ENCODE measurements around the gene DCAF8.

Gene DCAF8

GRCh38 chr1:160204526-160205241, 57.7 kb downstream of the DCAF8 start:
- DNase-seq (ENCODE audit: low read depth), result no peak

DNA sequence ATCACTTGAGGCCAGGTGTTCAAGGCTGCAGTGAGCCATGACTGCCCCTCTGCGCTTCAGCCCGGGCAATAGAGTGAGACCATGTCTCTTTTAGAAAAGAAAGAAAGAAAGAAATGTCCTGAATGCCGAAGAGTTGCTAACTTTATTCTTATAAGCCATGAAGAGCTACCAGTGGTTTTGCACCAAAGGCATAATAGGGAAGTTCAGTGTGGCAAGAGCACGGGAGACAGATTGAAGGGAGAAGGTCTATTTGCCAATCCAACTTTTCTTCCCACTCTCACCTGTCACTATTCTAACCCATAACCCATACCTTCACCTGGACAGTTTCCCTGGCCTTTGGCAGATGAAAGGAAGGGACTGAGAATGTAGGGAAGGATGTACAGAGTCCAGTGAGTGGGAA, 61.6 kb downstream of the DCAF8 start:
- DNase-seq (ENCODE audit: low read depth), result no peak

- DNase-seq (ENCODE audit: low read depth), result no peak
Measured at GRCh38 chr1:160197231-160197630, 65.1 kb downstream of the DCAF8 start.

DNA sequence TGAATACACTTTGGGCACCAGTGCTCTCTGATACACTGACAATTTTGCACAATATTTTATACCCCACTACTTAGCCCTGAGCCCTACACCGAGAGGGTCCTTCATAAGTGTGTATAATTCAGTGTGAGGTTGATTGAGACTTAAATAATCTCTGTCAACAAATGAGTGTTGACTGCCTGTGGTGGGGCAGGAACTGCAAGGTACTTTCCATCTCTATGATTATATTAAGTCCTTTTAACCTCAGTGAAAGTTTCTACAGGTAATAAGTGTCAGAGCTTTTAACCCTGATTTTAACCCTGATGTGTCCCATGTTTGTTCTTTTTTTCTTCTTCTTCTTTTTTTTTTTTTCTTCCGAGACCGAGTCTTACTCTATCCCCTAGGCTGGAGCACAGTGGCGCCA, 66.2 kb downstream of the DCAF8 start:
- DNase-seq (ENCODE audit: low read depth), result no peak

- DNase-seq (ENCODE audit: low read depth), result no peak
Measured at GRCh38 chr1:160194737-160195059, 67.7 kb downstream of the DCAF8 start.

DNA sequence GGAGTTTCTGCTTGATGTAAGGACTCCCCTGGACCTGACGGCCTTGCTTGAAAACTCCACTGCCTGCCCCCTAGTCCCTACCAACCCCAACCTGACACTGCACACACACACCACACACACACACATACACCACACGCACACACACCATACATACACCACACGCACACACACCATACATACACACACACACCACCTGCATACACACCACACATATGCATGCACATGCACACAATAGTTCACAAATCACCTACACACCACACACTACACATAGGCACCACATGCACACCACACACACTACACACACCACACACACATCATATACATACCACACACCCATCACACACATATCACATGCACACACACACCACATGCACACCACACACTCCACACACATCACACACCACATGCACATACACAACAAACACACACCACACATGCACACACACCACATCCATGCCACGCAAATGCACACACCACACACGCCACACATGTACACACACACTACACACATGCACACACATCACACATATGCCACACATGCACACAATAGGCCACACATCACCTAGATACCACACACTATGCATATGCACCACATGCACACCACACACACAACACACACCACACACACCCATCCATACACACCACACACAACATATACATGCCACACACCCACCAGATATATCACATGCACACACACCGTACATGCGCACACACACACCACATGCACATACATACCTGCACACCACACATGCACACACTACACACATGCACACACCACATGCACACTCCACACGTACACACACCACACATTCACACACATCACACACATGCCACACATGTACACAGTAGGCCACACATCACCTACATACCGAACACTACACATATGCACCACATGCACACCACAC, 68.3 kb downstream of the DCAF8 start:
- DNase-seq (ENCODE audit: low read depth), result no peak

DNA sequence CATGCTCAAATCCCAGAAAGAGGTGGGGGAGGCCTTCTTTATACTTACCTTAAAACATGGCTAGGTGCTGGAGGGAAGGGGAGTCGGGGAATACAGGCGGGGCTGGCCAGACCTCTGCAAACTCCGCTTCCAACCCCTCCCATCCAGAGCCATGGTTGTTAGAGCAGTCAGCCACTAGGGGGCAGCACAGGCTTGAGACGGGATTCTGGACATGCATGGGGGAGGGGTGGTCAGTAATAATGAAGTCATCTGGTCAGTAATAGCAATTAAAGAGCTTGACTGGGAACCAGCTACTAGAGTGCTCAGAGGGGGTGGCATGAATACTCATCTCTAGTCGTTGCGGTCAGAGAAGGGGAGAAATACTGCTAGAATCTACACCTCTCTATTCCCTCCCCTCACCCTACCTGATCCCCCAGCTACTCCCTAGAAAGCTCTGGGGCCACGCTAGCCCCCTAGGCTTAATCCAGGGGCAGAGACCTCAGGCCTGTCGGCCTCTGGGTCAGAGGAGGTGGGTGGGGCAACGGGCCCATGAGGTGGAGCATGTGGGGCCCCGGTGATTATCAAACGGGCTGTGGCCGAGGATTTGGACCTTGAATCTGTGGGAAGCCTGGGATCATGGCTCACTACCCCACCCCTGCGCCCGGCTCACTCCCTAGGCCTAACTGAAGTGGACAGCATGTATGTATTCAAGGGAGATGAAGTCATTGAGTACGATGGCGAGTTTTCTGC, 69.1 kb downstream of the DCAF8 start:
- DNase-seq (ENCODE audit: low read depth), result peak; percentile 74

DNA sequence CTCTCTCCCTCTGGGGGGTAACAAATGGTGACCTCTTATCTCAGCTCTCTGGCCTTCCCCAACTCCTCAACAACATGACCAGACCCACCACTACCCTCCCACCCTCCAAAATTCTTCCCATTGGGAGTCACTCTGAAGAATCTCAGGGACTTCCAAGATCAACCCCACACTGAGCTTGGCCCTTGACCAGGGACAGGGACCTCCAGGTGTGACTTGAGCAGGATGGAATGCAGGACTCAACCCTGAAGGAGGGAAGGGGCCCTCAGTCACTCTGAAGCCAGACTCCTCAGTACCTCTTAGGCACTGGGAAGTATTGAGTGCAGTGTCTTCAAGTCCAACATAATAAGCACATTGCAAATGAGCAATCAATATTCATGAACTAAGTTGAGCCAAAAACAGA, 70.1 kb downstream of the DCAF8 start:
- no peak for DNase-seq (ENCODE audit: low read depth)

GRCh38 chr1:160191756-160192155, 70.6 kb downstream of the DCAF8 start:
- no peak for DNase-seq (ENCODE audit: low read depth)

GRCh38 chr1:160189649-160190625, 72.4 kb downstream of the DCAF8 start, which contains the start of gene CASQ1:
TSS of gene CASQ1 (plus strand) at chr1:160190575. CDS start at chr1:160190752, 177 bp downstream.
- no peak for DNase-seq (ENCODE audit: low read depth)

- no peak for DNase-seq (ENCODE audit: low read depth)
Measured at GRCh38 chr1:160188341-160188740, 74.0 kb downstream of the DCAF8 start.

GRCh38 chr1:160187407-160187806, 74.9 kb downstream of the DCAF8 start:
- no peak for DNase-seq (ENCODE audit: low read depth)

DNA sequence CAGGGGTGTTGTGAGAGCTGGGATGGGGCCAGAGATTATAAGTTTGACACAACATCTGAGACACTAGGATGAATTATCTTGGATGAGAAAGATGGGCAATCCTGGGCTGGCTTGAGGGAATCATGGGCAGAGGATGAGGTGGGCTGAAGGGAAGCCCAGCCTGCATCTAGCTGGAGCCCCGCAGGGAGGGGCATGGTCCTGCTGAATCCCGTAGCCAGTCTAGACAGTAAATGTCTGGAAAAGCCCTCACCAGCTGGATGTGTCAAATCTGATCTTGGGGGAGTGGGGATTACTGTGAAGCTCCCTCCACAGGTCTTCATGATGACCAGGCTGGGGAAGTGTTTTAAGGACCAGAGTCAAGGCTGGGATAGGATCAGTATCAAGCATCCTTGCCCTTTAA, 75.6 kb downstream of the DCAF8 start:
- DNase-seq (ENCODE audit: low read depth), result no peak

DNA sequence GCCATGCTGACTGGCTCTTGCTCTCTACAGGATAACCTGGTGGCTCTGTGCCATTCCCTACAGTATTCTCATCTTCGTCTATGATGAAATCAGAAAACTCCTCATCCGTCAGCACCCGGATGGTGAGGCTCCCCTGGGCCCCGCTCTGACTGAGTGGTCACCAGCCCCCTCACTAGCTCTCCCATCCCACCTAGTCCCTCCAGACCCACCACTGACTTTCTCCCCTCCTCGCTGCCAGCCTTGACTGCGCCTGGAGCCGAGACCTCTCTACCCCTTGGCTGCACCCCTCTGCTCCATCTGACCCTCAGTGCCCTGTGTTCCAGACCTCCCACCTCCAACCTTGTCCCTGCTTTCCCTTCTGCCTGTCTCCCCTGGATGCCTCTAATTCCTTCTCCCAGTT, 76.1 kb downstream of the DCAF8 start:
- no peak for DNase-seq (ENCODE audit: low read depth)

DNA sequence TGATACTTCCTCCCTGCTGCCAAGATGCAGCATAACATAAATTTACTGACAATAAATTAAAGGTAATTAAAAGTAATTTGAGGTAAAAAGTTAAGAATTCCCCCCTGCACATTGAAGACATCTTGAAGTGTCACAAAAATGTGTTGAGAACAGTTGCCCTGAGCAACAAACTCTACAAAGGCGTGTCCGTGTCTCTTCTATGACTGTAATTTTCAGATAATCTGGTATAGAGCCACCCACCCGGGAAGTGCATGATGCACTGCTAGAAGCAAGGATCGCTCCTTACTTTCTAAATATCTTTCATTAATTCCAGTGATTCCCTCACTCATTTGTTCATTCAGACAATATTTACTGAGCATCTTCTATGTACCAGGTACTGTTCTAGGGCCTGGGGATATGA, 83.0 kb downstream of the DCAF8 start:
- DNase-seq (ENCODE audit: low read depth), result no peak

GRCh38 chr1:160178731-160179130, 83.6 kb downstream of the DCAF8 start:
- DNase-seq (ENCODE audit: low read depth), result no peak

GRCh38 chr1:160177667-160178066, 84.7 kb downstream of the DCAF8 start:
- no peak for DNase-seq (ENCODE audit: low read depth)

DNA sequence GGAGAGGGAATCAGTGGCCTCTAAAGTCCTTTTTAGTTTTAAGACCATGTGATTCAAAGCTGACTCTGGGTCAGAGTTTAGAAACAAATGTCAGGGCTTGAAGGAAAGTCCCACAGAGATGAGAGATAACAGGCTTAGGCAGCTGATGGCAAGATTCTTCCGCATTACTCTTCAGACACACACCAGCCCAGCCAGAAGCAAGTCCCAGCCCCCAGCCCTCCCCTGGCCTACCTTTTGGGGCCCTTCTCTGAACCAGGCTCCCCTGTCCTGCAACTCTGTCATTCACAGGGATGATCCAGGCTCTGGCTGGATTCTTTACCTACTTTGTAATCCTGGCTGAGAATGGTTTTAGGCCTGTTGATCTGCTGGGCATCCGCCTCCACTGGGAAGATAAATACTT, 85.1 kb downstream of the DCAF8 start:
- no peak for DNase-seq (ENCODE audit: low read depth)

GRCh38 chr1:160171980-160172379, 90.4 kb downstream of the DCAF8 start:
- no peak for DNase-seq (ENCODE audit: low read depth)

DNA sequence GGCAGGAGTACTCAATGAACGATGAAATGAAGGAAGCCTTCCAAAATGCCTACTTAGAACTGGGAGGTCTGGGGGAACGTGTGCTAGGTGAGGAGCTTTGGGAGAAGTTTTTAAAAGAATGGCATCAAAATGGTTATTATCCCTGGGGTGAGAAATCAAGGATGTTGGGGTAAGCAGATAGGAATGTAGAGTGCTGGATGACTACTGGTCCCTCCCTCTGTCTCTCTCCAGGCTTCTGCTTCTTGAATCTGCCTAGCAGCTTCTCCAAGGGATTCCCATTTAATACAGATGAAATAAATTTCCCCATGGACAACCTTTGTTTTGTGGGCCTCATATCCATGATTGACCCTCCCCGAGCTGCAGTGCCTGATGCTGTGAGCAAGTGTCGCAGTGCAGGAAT, 91.0 kb downstream of the DCAF8 start:
- no peak for DNase-seq (ENCODE audit: low read depth)

GRCh38 chr1:160169553-160170399, 92.6 kb downstream of the DCAF8 start:
- DNase-seq (ENCODE audit: low read depth), result no peak
